GM18519 (cell line): ENCODE measurements around the gene ADAM19.
A peak's percentile ranks its signal among the peaks of the same experiment; 100 is the strongest.

Source experiments
- ATAC-seq: cut with Tn5 transposase; IDR thresholded peaks from one replicate; pipeline ENCODE4 v1.9.1; 2021; ENCODE audit warnings: mild to moderate bottlenecking, moderate library complexity; ENCODE audit not compliant: unreplicated experiment, low FRiP score

Gene ADAM19

DNA sequence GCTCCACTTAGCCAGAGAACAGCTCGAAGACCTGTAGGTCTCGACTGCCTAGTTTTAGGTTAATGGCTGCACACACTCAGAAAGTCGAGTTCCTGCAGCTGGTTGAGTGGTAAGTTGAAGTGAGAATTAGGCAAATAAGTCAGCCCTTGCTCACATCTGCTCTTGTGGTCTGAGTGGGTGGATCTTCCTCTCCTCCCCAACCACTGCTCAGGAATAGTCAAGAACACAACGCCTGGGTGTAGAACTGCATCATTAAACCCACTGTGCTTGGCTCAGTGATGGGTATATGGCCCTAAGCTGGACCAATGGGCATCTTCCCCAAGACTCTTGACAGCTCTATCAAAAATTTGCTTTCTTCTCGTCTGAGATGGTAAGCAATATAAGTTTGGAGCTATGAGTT is 20.9 kb upstream of the ADAM19 start:
- peak; percentile 65 for ATAC-seq

DNA sequence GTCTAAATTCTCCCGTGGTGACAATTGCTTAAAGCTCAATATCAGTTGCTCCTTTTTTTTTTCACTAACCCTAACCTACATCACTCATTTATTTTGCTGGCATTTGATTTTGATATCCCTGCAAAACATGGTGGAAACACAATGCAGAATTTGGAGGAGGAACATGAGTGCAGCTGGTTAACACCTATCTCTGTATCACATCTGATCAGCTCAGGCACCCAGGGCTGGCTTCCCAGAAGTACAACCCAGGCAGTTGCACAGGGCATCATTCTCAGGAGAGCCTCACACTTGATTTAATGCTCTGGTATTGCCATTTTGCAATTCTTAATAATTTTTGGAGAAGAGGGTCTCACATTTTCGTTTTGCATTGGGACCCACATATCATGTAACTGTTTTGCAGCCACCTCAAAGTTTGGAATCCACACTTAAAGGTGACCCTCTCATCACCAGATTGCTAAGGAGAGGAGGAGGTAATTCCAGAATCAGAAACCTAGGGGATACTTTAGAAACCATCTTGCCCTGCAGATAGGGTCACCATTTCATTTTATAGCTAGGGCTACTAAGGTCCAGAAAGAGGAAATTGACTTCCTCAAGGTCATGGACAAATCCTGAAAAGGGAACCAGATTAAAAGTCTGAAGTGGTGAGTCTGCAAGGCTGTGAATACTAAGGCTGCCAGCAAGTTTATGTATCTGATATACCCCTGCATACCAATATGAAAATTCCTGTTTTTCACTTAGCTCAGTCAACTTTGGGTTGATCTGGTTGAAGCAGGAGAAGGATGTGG is 19.3 kb upstream of the ADAM19 start:
- no peak for ATAC-seq

DNA sequence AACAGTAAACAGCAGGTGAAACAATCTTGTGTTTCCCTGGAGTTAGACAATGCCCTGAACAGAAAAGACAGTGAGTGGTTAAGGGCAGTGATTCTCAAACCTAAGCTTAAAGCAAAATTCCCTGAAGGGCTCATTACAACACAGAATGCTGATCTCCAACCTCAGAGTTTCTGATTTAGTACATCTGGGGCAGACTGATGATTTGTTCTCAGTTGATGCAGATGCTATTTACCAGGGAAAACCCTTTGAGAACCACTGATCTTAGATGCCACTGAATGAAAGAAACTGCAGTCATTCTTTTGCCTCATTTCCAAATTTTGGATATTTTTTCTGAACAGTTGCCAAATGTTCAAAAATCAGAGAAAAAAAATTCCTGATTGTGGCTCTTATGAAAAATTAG is 18.7 kb upstream of the ADAM19 start:
- ATAC-seq = no peak

DNA sequence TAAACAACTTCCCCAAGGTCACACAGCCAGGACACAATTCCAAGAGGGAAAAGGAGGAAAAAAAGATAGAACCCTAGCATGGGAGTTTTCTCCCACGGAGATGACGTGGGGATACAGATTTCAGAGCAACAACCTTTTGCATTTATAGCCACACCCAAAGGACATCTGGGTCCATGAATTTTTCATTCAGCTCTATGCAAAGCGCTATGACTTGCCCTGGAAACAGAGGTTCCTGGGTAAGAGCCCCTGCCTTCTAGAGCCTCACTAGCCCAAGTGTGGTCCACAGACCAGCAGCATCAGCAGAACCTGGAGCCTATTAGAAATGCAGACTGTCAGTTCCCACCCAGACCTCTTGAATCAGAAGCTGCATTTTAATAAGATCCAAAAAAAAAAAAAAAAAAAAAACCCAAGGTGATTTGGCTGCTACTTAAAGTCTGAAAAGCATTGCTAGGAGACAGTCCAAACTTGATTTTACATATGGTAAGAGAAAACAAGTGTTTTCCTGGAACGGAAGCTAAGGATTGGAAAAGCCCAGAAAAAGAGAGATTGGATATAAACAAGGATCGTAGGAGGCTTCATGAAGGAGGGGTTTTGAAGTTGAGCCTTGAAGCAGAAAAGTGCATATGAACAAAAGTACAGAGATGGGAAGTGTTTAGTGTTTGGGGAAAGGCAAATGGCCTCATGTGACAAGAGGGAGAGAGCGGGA is 17.6 kb upstream of the ADAM19 start:
- ATAC-seq = no peak

DNA sequence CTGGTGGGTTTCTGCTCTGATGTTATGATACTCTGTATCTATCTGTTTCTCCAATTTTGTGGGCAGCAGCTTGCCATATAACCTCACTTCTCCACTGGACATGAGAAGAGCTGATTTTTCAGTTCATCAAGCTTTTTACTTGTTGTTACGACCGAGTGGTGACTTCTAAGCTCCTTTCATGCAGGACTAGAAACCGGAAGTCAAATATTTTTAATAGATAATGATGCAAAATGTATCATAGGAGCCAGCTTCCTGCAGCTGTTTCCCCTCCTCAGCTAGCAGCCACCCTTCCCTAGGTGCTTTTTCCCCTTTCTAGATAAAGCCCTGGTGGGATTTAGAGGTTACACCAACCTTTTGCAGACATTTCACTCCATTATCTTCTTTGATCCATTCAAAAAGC is 17.0 kb upstream of the ADAM19 start:
- ATAC-seq = no peak

DNA sequence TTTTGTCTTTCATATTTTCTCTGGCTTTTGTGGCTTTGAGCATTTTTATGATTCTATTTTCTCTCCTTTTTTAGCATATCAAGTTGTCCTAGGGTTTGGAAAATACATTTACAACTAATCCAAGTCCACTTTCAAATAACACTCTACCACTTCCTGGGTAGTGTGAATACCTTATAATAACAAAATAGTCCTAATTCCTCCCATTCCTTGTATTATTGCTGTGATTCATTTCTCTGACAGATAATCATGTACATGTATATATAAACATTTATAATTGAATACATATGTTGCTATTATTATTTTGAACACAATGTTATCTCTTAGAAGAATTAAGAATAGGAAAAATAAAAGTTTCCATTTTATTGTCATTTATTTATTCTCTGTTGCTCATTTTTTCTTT is 14.9 kb upstream of the ADAM19 start:
- no peak for ATAC-seq

DNA sequence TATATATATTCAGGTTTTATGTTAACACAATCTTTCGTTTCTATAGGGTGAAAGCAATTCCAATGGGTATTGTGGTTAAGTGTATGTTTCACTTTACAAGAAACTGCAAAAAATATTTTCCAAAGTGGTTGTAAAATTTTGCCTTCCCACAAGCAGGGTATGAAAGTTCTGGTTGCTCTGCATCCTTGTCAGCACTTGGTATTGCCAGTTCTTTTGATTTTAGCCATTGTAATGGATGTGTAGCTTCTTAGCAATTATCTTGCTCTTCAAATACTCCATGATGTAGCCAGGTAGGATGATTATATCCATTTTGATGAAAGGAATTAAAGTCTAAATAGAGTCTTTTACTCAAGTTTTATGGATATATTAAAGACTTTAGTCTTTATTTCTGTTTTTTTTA is 9.1 kb upstream of the ADAM19 start:
- no peak for ATAC-seq

DNA sequence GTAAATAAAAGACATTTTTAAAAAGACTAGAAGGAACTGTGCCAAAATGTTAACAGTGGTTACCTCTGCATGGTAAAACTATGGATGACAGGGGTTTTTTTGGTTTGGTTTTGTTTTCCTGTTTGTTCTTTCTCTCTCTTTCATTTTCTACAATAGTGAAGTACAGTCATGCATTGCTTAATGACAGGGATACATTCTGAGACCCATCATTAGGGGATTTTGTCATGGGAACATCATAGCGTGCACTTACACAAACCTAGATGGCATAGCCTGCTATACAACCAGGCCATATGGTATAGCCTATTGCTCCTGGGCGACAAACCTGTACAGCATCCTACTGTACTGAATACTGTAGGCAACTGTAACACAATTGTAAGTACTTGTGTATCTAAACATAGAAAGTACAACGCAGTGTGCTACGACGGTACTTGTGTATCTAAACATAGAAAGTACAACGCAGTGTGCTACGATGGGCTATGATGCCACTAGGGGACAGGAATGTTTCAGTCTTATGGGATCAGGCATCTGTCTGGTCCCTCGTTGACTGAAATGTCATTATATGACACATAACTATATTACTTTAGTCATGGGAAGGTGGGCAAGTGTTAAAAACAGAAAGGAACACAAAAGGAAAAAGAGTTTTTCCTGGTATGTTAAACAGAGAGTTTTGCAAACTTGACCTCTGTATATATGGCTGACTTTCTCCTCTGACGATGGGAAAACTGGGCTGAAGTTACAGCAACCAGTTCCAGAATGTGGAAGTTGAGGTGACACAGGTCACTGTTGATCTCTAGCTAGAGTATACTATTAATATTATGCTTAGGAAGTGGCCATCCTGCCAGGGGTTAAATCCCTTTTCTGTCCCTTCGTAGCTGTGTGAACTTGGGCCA is 7.4 kb upstream of the ADAM19 start:
- ATAC-seq = peak; percentile 36

DNA sequence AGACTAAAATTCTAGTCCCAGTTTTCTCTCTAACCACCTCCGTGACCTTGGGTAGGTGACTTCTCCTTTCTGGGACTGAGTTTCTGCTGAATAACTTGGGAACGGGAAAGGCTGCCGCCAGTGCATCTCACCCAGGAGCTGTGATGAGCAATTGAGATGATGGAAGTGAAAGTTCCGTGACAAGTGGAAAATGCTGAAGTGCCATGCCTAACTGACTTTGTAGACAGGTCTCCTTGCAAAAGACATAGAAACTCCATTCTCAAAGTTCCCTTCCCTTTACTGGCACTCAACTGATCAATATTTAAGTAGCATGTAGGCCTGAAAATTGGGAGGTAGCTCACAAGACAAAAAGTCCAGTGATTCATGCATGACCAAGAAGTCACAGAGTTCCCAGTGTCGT is 6.3 kb upstream of the ADAM19 start:
- no peak for ATAC-seq

DNA sequence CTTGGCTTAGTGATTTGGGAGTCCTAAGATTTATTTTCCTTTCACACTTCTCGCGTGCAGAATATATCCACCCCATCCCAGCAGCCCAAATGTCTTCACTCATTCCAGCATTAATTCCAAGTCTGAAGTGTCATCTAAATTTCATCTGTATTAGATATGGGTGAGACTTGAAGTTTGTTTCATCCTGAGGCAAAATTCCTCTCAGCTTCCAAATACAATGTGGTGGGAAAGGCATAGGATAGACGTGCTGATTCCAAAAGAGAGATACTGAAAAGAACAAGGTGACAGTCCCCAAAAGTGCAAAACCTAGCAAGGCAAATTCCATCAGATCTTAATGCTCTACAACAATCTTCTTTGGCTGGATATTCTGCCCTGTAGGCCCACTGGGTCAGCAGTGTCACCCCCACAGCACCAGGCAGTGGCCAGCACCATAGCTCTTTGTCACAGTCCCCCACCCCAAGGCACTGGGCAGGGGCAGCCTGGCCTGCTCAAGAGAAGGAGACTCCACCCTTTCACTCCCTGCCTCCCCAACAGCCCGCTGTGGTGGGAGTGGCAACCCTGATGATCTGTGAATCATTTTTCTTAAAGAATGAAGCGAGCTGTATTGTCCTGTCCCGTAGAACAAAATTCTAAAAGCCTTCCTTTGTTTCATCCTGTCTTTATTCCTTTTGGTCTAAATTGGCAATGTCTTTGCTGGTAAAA is 2.7 kb upstream of the ADAM19 start:
- ATAC-seq = no peak

DNA sequence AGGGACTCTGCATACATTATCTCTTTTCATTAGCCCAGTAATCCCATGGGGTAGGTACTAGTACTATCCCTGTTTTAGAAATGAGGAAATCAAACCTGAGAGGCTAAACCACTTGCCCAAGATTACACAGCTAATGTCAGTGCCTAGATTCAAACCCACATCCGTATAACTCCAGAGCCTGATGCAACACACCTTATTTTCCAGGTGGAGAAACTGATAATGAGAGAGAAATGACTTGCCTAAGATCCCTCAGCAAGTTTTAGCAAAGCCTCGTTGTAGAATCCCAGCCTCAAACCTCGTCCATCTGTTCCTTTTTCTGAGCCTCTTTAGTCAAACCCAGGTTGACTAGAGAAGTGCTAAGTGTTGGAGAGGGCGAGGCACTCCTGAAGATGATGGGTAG is 1.1 kb upstream of the ADAM19 start:
- ATAC-seq = no peak

DNA sequence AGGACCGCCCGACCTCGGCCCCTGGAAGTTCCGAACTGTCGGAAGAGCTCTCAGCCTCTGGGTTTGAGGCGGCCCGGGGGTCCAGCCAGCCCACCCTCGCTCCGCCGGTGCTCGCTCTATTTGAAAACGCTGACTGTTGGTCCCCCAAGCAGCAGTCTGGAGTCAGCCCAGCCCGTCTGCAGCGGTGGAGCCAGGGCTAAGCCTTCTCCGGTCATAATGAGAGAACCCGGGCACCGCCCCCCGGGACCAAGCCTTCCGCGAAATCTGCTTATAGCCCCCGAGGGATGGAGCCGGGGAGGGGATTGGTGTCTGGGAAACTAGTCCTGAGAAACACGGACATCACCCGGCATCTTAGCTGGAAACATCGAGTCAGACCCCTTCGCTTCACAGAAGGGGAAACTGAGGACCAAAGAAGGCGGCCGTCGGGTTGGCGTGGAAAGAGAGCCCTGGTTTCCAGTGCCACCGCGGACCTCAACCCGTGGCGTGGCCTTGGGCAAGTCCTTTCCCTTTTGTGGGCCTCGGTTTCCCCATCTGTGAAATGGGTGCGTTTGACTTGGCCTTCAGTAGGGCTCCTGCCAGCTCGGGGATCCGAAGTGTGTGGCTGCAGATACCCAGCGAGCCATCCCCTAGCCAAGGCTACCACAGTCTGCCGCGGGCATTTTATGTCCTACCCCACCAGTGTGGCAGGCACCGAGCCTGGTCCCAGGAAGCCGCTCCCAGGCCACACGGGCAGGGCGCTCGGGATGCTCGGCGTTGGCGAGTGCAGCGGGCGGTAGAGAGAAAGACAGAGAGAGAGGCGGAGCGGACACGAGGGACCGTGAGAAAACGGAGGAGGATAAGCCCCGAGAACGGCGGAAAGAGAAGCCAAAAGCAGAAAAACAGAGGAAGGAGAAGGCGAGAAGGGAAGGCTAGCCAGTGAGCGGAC is 857 bp downstream of the ADAM19 start:
- ATAC-seq = no peak

DNA sequence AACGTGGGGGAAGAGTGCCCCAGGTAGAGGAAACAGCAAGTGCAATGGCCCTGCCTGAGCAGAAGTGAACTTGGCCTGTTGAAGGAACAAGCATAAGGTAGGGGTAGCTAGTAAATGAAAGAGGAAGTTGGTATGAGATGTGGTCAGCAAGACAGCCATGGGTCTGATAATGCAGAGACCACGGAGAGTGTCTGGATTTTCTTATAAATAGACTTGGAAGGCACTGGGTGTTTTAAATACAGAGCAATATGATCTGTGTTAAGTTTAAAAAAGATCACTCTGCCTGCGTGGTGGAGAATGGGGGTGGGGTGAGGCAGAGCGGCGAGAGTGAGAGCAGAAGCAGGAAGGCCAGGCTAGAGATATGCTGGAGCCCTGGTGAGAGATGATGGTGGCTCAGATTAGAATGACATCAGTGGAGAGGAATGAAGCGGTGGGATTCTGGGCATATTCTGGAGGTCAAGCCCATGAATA is 4.2 kb downstream of the ADAM19 start:
- ATAC-seq = peak; percentile 91

DNA sequence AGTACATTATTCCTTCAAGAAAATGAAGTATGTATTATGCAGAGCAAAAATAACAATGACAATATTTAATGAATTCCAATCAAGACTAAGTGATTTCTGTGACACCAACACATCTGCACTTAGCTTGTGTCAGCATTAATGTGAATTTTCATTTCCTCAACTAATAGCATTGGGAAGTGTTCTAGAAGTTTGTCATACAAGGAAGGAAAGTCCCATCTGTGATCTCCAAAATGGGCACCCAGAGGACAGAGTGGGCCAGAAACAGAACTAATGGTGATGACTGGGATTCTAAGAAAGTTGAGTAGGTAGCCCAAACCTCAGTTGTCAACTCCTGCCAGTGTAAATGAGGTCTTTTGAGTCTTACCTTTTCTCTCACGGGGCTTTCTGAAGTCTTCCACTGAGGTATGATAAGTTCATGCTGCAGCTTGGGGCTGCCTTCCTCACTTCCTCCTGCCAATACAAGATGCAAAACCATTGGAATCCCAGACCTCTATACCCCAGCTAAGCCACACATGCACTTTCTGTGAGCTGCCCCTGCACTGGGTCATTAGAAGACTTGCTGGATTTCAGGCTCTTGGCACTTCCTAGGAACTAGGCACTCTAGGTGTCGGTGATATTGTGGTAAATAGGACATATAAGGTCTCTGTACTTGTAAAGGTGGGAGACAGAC is 4.9 kb downstream of the ADAM19 start:
- peak; percentile 2 for ATAC-seq

DNA sequence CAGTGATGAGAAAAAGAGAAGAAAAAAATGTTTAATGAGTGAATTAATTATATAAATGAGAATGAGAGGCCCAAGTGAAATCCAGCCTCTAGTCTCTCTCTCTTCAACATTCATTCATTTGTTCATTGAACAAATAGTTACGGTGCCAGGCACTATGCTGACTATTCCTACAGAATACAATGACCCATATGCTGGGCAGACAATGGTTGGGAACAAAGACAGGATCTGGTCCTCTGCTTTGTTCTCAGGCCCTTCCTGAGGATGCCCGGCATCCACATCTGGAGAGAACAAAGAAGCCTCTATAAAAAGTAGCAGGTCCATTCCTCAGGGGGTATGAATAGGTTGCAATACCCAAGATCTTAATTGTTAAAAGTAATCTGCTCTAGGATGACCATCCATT is 6.9 kb downstream of the ADAM19 start:
- ATAC-seq = no peak

DNA sequence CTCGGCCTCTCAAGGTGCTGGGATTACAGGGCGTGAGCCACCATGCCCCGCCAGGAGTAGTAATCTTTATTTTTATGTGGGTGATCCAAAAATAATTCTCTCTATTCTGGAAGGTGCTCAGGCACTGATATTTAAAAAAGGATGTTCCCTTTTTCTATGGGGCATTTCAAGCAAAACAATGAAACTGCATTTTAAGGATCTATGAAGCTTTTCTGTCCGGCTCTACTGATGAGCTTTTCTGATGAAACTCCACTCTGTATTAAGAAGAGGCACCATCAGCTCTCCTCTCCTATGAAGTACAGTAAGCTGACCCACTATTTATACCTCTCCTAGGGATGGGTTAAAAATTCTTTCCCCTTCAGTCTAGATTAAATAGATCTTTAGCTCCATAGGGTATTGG is 7.4 kb downstream of the ADAM19 start:
- no peak for ATAC-seq

DNA sequence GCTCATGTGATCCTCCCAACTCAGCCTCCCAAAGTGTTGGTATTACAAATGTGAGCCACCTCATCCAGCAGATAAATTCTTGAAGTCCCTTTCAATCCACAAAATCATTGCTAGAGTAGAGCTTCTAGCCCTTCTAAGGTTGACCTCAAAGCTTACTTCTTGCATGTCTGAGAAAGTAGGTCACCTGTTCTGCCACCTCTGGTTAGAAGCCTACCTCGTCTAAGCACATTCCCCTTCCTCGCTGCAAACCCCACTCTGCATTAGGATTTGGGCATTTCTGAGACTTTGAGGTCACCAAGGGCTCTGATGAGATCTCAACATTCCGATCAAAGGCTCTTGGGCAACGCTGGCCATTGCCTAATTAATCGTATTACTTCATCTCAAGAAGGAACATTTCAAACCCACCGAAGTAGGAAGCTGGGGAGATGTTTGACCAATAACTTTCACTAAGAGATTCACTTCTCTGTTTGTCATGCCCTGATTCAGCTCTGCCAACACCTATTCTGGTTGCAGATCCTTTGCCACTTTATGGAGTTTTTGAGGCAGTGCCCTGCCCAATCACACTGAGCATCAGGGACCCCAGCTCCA is 8.6 kb downstream of the ADAM19 start:
- ATAC-seq = no peak

DNA sequence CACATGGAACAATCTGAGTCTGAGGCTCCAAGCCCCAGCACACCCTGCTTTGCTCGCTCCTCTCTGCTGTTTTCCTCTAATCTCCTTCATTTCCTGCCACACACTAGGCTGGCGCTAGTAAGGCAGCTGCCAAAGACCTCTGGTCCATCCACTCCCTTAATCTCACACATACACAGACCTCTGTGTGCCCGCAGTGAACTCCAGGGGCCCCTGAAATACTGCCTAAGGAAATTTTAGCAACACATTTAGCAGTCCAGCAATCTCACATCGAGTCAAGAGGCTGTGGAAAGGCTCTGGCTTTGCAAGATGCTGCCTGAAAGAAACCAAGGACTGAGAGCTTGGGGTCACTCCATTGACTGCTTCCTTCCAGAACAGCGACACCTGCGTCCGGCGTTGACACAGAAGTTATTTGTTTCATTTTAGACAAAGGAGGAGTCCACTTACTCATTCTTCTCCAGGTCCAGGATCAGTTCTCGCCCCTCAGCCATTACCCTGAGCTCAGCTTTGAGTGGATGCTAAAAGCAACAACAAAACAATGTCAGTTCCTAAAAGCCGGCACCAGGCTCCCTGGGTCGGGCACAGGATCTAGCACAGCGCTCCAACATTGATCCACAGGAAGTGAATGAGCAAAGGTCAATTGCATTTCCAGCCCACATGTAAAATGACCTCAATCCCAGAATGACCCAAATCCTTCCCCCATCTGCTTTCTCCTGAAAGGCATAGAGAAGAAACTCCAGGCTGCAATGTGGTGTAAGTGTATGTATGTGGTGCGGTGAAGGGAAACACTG is 11.5 kb downstream of the ADAM19 start:
- no peak for ATAC-seq
